H9 (cell line): Measurements from ENCODE around the gene ZNF644. TPM values are rescaled to one million over a fixed set of nuclear protein-coding genes. Genes with fewer than 3 reads are reported as not detected.
"Not testable (repeated sequence)": the region's sequence is repeated elsewhere in the genome, so short reads cannot be mapped to it uniquely, and the experiment has no call there.

Source experiments
- DNase-seq: peaks from one replicate; pipeline ENCODE4 v3.0.0-alpha.2; 2017
- H2AFZ ChIP-seq: one replicate; pipeline ENCODE4 v1.6.1; 2013; ENCODE audit warnings: mild to moderate bottlenecking, low read length, control low read depth, moderate library complexity
- H2AK5ac ChIP-seq: 2 replicates; pipeline ENCODE4 v1.6.1; 2013; ENCODE audit warnings: low read length, control low read depth, mixed read lengths; ENCODE audit not compliant: insufficient read length
- H2BK120ac ChIP-seq: one replicate; pipeline ENCODE4 v1.6.1; 2013; ENCODE audit warnings: low read depth, mild to moderate bottlenecking, low read length, control low read depth, inconsistent platforms; ENCODE audit not compliant: poor library complexity, severe bottlenecking
- H2BK12ac ChIP-seq: 2 replicates; pipeline ENCODE4 v1.6.1; 2013; ENCODE audit warnings: low read length, control low read depth, mixed read lengths, low read depth; ENCODE audit not compliant: insufficient read length
- H2BK15ac ChIP-seq: 2 replicates; pipeline ENCODE4 v1.6.1; 2013; ENCODE audit warnings: low read depth, low read length, control low read depth
- H2BK20ac ChIP-seq: one replicate; pipeline ENCODE4 v1.6.1; 2013; ENCODE audit warnings: low read depth, mild to moderate bottlenecking, low read length, control low read depth, inconsistent platforms; ENCODE audit not compliant: poor library complexity, severe bottlenecking
- H2BK5ac ChIP-seq: 2 replicates; pipeline ENCODE4 v1.6.1; 2013; ENCODE audit warnings: low read length, control low read depth, mixed read lengths; ENCODE audit not compliant: insufficient read length
- H3K14ac ChIP-seq: 2 replicates; pipeline ENCODE4 v1.6.1; 2013; ENCODE audit warnings: low read length, control low read depth; ENCODE audit not compliant: insufficient read depth
- H3K18ac ChIP-seq: 2 replicates; pipeline ENCODE4 v1.6.1; 2013; ENCODE audit warnings: low read depth, mild to moderate bottlenecking, mixed read lengths, low read length, control low read depth; ENCODE audit not compliant: insufficient read length
- H3K23ac ChIP-seq: 2 replicates; pipeline ENCODE4 v1.6.1; 2013; ENCODE audit warnings: low read length, control low read depth, mixed read lengths, low read depth; ENCODE audit not compliant: insufficient read length
- H3K23me2 ChIP-seq: 2 replicates; pipeline ENCODE4 v1.6.1; 2013; ENCODE audit warnings: low read depth, mild to moderate bottlenecking, mixed read lengths, low read length, control low read depth; ENCODE audit not compliant: insufficient read length, poor library complexity, severe bottlenecking
- H3K27ac ChIP-seq: 2 replicates; pipeline ENCODE4 v1.5.1; 2013; ENCODE audit warnings: low read length, control low read depth, mixed read lengths, low read depth; ENCODE audit not compliant: insufficient read length
- H3K27me3 ChIP-seq: 2 replicates; pipeline ENCODE4 v1.6.1; 2013; ENCODE audit warnings: low read length, control low read depth, inconsistent platforms; ENCODE audit not compliant: insufficient read depth
- H3K4ac ChIP-seq: 2 replicates; pipeline ENCODE4 v1.6.1; 2013; ENCODE audit warnings: low read depth, mild to moderate bottlenecking, control low read depth, inconsistent platforms, low read length, moderate library complexity
- H3K4me1 ChIP-seq: 2 replicates; pipeline ENCODE4 v1.6.1; 2013; ENCODE audit warnings: low read length, control low read depth, inconsistent platforms; ENCODE audit not compliant: insufficient read depth
- H3K4me2 ChIP-seq: 2 replicates; pipeline ENCODE4 v1.6.1; 2013; ENCODE audit warnings: low read length, control low read depth, mixed read lengths; ENCODE audit not compliant: insufficient read length, insufficient read depth
- H3K56ac ChIP-seq: 2 replicates; pipeline ENCODE4 v1.6.1; 2013; ENCODE audit warnings: low read depth, mild to moderate bottlenecking, mixed read lengths, low read length, control low read depth; ENCODE audit not compliant: insufficient read length
- H3K79me1 ChIP-seq: 2 replicates; pipeline ENCODE4 v1.6.1; 2013; ENCODE audit warnings: low read depth, mild to moderate bottlenecking, moderate library complexity, low read length, control low read depth, inconsistent platforms; ENCODE audit not compliant: insufficient read depth, poor library complexity, severe bottlenecking
- H3K79me2 ChIP-seq: 2 replicates; pipeline ENCODE4 v1.6.1; 2013; ENCODE audit warnings: low read length, control low read depth, inconsistent platforms; ENCODE audit not compliant: insufficient read depth
- H3K9ac ChIP-seq: 2 replicates; pipeline ENCODE4 v1.6.1; 2013; ENCODE audit warnings: low read length, control low read depth, mixed read lengths; ENCODE audit not compliant: insufficient read length; ENCODE audit errors: extremely low read depth
- H3K9me3 ChIP-seq: one replicate; pipeline ENCODE4 v1.6.1; 2013; ENCODE audit warnings: low read depth, low read length, inconsistent platforms; ENCODE audit not compliant: control insufficient read depth
- H3T11ph ChIP-seq: one replicate; pipeline ENCODE4 v1.6.1; 2013; ENCODE audit warnings: mild to moderate bottlenecking, low read length, control low read depth, inconsistent platforms
- H4K20me1 ChIP-seq: one replicate; pipeline ENCODE4 v1.6.1; 2013; ENCODE audit not compliant: control insufficient read depth, insufficient read length, insufficient read depth
- H4K5ac ChIP-seq: 2 replicates; pipeline ENCODE4 v1.6.1; 2013; ENCODE audit warnings: low read depth, mild to moderate bottlenecking, mixed read lengths, low read length, control low read depth; ENCODE audit not compliant: insufficient read length
- H4K8ac ChIP-seq: replicated peaks from 2 replicates; pipeline ENCODE4 v1.6.1; 2013; ENCODE audit warnings: low read length, control low read depth, mixed read lengths, low read depth; ENCODE audit not compliant: insufficient read length
- H4K91ac ChIP-seq: 2 replicates; pipeline ENCODE4 v1.6.1; 2013; ENCODE audit warnings: low read depth, mild to moderate bottlenecking, moderate library complexity, mixed read lengths, low read length, control low read depth; ENCODE audit not compliant: insufficient read length
- H3K27ac Mint-ChIP-seq, 3 experiments: 2 replicates in 2 of 3; 3 replicates in 1 of 3; pipeline ENCODE4 v1.8.0; 2020 to 2021; ENCODE audit warnings: mixed read lengths in 3 of 3, mild to moderate bottlenecking in 1 of 3, moderate library complexity in 1 of 3
- H3K27me3 Mint-ChIP-seq: 2 replicates; pipeline ENCODE4 v1.8.0; 2021; ENCODE audit warnings: low read depth, mild to moderate bottlenecking, moderate library complexity, mixed read lengths
- H3K36me3 Mint-ChIP-seq, 3 experiments: 2 replicates in 2 of 3; 3 replicates in 1 of 3; pipeline ENCODE4 v1.8.0; 2020 to 2021; ENCODE audit warnings: low read depth in 3 of 3, mixed read lengths in 3 of 3; ENCODE audit not compliant: insufficient read depth in 1 of 3
- H3K4me1 Mint-ChIP-seq, 2 experiments: 2 replicates each; pipeline ENCODE4 v1.8.0; 2020; ENCODE audit warnings: mixed read lengths in 2 of 2
- H3K4me3 Mint-ChIP-seq, 2 experiments: 2 replicates in 1 of 2; 3 replicates in 1 of 2; pipeline ENCODE4 v1.8.0; 2020 to 2021; ENCODE audit warnings: mild to moderate bottlenecking in 2 of 2, mixed read lengths in 2 of 2, moderate library complexity in 1 of 2
- H3K9me3 Mint-ChIP-seq, 2 experiments: 2 replicates in 1 of 2; 3 replicates in 1 of 2; pipeline ENCODE4 v1.8.0; 2020; ENCODE audit warnings: mild to moderate bottlenecking in 2 of 2, mixed read lengths in 2 of 2, moderate library complexity in 1 of 2
- CTCF ChIP-seq: fragments of 200-600 bp; sonication (generic); conservative IDR thresholded peaks from 3 replicates; pipeline ENCODE4 v1.8.0; 2021; ENCODE audit warnings: antibody characterized with exemption, mild to moderate bottlenecking
- WGBS: extraction: QIAGEN DNeasy Blood & Tissue Kit; methylation state at CpG from one replicate; pipeline ENCODE4 v1.1.7; 2013; ENCODE audit warnings: missing lambda C conversion rate, low lambda C conversion rate, mixed read lengths; ENCODE audit not compliant: insufficient read length; ENCODE audit errors: extremely low coverage; 5-methylcytosine and 5-hydroxymethylcytosine counted together
- total RNA-seq: library from RNA; stranded (reverse); gene quantifications from 2 replicates; pipeline ENCODE4 v1.2.1, GENCODE V29; 2021

Gene ZNF644
- total RNA-seq, 1 experiment from 2014 or later: 78.9 TPM

GRCh38 chr1:91053630-91054029 is 31.8 kb upstream of the ZNF644 start:
- Histone ChIP-seq H2AFZ (no peak overlapping the region), H4K91ac (no peak overlapping the region), H3K23me2 (no peaks in the 10 kb centered on the region), H3K79me1 (no peaks in the 10 kb centered on the region), H3K4ac (no peak overlapping the region), H2BK120ac (no peak overlapping the region), H2BK12ac (no peak overlapping the region), H4K20me1 (no peaks in the 10 kb centered on the region), H2BK20ac (no peak overlapping the region), H3K18ac (no peak overlapping the region), H4K5ac (no peak overlapping the region), H3K9ac (no peak overlapping the region), H3K14ac (no peak overlapping the region), H2AK5ac (no peak overlapping the region), H4K8ac (no peak overlapping the region), H3K23ac (no peak overlapping the region), H3K4me1 (no peaks in the 10 kb centered on the region), H2BK15ac (no peak overlapping the region), H3K4me2 (no peak overlapping the region), H3T11ph (no peak overlapping the region), H3K27me3 (0 out of 2 replicates have a peak, but pooled peaks cover 4% of the 10 kb centered on the region), H3K79me2 (no peaks in the 10 kb centered on the region), H3K56ac (no peak overlapping the region), H3K27ac (no peak overlapping the region), H2BK5ac (no peak overlapping the region), H3K9me3 (no peaks in the 10 kb centered on the region)
- DNase-seq: no peak
- TF ChIP-seq CTCF: no peak
- Mint-ChIP-seq H3K9me3 (no peaks in the 10 kb centered on the region), H3K4me3 (no peak overlapping the region), H3K4me1 (no peaks in the 10 kb centered on the region), H3K27me3 (no peaks in the 10 kb centered on the region; the same call in 1 of the 2 replicates), H3K27ac (no peak overlapping the region), H3K36me3 (no peaks in the 10 kb centered on the region)
- WGBS: no CpG with 5 or more reads among the region's 2 CpGs

GRCh38 chr1:91049551-91049950 is 27.7 kb upstream of the ZNF644 start:
- WGBS: no CpG with 5 or more reads among the region's 2 CpGs
- H3T11ph ChIP-seq, H3K27ac ChIP-seq, H2BK12ac ChIP-seq, H3K4me3 Mint-ChIP-seq, H2BK20ac ChIP-seq, H2AK5ac ChIP-seq, H3K4me2 ChIP-seq, H3K36me3 Mint-ChIP-seq, H4K8ac ChIP-seq, H3K27me3 ChIP-seq, H2BK120ac ChIP-seq, H3K9ac ChIP-seq, H3K9me3 Mint-ChIP-seq, H3K27me3 Mint-ChIP-seq, H3K27ac Mint-ChIP-seq, H4K91ac ChIP-seq, H3K9me3 ChIP-seq, H2BK5ac ChIP-seq, H3K56ac ChIP-seq, H3K23ac ChIP-seq, H2AFZ ChIP-seq, H3K4me1 Mint-ChIP-seq, H3K23me2 ChIP-seq, H3K4ac ChIP-seq, DNase-seq, H4K20me1 ChIP-seq, H3K79me1 ChIP-seq, H4K5ac ChIP-seq, H2BK15ac ChIP-seq, H3K18ac ChIP-seq, H3K79me2 ChIP-seq, H3K4me1 ChIP-seq, H3K14ac ChIP-seq: not testable (repeated sequence)
